Spleen (tissue), 11 donors: Measurements from ENCODE around the gene SH3RF3. TPM values are rescaled to one million over a fixed set of nuclear protein-coding genes. Genes with fewer than 3 reads are reported as not detected.
A peak's percentile ranks its signal among the peaks of the same experiment; 100 is the strongest.

Experiments
- DNase-seq: peaks from one replicate; pipeline ENCODE4 v3.0.0-alpha.2; 2020
- H3K27ac ChIP-seq, 8 donors: fragments of 200-600 bp; sonication (generic) in 7 of 8; 1 replicate in 4 of 8; 2 replicates in 4 of 8; pipeline versions ENCODE4 v1.5.0 to v1.8.0; 2016 to 2021; ENCODE audit warnings: inconsistent platforms in 4 of 8, mild to moderate bottlenecking in 4 of 8, moderate library complexity in 1 of 8
- H3K27me3 ChIP-seq, 7 donors: fragments of 200-600 bp; sonication (generic) in 6 of 7; replicated peaks in 1 of 7; 1 replicate in 4 of 7; 2 replicates in 3 of 7; pipeline versions ENCODE4 v1.5.0 to v1.8.0; 2016 to 2021; ENCODE audit warnings: inconsistent platforms in 3 of 7, mild to moderate bottlenecking in 1 of 7
- H3K36me3 ChIP-seq, 6 donors: fragments of 200-600 bp; sonication (generic) in 5 of 6; 1 replicate in 4 of 6; 2 replicates in 2 of 6; pipeline versions ENCODE4 v1.5.0 to v1.8.0; 2016 to 2021; ENCODE audit warnings: inconsistent platforms in 2 of 6
- H3K4me1 ChIP-seq, 6 donors: fragments of 200-600 bp; sonication (generic) in 5 of 6; 1 replicate in 3 of 6; 2 replicates in 3 of 6; pipeline versions ENCODE4 v1.5.0 to v1.8.0; 2016 to 2021; ENCODE audit warnings: inconsistent platforms in 3 of 6
- H3K4me3 ChIP-seq, 8 donors: fragments of 200-600 bp; sonication (generic) in 7 of 8; 1 replicate in 4 of 8; 2 replicates in 4 of 8; pipeline versions ENCODE4 v1.5.0 to v1.8.0; 2016 to 2021; ENCODE audit warnings: inconsistent platforms in 4 of 8, mild to moderate bottlenecking in 4 of 8, moderate library complexity in 2 of 8
- H3K9me3 ChIP-seq, 8 donors: fragments of 200-600 bp; sonication (generic) in 7 of 8; 1 replicate in 4 of 8; 2 replicates in 4 of 8; pipeline versions ENCODE4 v1.5.0 to v1.8.0; 2016 to 2021; ENCODE audit warnings: inconsistent platforms in 4 of 8
- POLR2A ChIP-seq, 3 donors: fragments of 450-650 bp; IDR thresholded peaks; one replicate each; pipeline ENCODE4 v1.5.1; 2017; ENCODE audit warnings: antibody characterized with exemption in 3 of 3, mild to moderate bottlenecking in 1 of 3
- POLR2AphosphoS5 ChIP-seq, 3 donors: sonication (generic); formaldehyde crosslinking; IDR thresholded peaks; one replicate each; pipeline ENCODE4 v1.5.1; 2017; ENCODE audit warnings: antibody characterized with exemption in 3 of 3
- WGBS, 5 donors: extraction: QIAGEN DNeasy Blood & Tissue Kit in 3 of 5; methylation state at CpG; one replicate each; pipeline versions ENCODE4 v1.1.5 to v1.1.7; 2013 to 2018; 5-methylcytosine and 5-hydroxymethylcytosine counted together
- intact Hi-C: fragments of 100-400 bp; cut with DNase I; formaldehyde crosslinking; loops from one replicate; pipeline ENCODE4 v1.15.0; 2023; ENCODE audit warnings: low total_unique reads
- polyA plus RNA-seq, 3 donors: library from polyadenylated mRNA; stranded (reverse); fragments of 200-250 nt; gene quantifications; one replicate each; pipeline ENCODE4 v1.2.1, GENCODE V29; 2013
- total RNA-seq, 7 donors: library from RNA; depleted of rRNA in 3 of 7; stranded (reverse); fragments of >200 nt in 3 of 7; fragmentation: NEBNext Ultra II Directional in 4 of 7; extraction: Animal tissue kit (Norgen Biotek cat#: 25700) in 4 of 7; gene quantifications; one replicate each; pipeline versions ENCODE4 v1.1.0 to v1.2.1, GENCODE V29; 2016 to 2021
- TF ChIP-seq, protein P1 (sequence below), 11 experiments: fragments of 200-600 bp in 7 of 11; fragments of 450-650 bp in 4 of 11; sonication (generic) in 4 of 11; IDR thresholded peaks in 8 of 11; conservative IDR thresholded peaks in 3 of 11; 1 replicate in 7 of 11; 2 replicates in 4 of 11; pipeline versions ENCODE4 v1.4.0 to v1.8.0; 2016 to 2021; ENCODE audit warnings: antibody characterized with exemption in 11 of 11, inconsistent platforms in 4 of 11, mild to moderate bottlenecking in 1 of 11
- donor health status: healthy with polysubstance abuse.
- donor health status: DM: no; HTN: no; CAD: no; lungs with moderate emphysema.
- donor health status: DM: no; HTN: no; CAD: no.
- donor health status: Bipolar disorder and iron deficiency.
- donor health status: healthy.
- donor health status: DM: no; HTN: no; CAD: no.
- donor health status: DM: yes; HTN: yes; CAD: no.

The SH3RF3 gene
- total and polyA plus RNA-seq, 10 donors = 1.3 to 7.6 (median 4.7) TPM

DNA sequence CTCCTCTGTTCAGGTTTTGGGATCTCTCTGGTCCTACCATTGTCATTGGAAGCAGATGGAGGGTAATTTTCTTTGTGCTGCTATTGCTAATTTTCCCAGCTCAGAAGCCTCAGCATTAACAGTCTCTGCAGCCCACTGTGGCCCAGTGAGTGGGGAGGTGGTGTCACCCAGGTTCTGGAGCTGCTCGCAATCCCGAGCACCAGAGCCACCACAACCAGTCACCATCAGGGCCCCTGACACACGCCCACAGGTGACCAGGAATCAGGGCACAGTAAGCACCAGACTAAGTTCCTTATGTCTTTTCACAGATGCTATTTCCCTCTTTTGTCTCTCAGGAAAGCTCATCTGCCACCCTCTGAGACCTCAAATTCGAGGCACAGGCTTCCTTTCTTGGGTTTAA lies 396.8 kb downstream of the SH3RF3 start:
- no peak overlapping the region for H3K27ac ChIP-seq
- TF ChIP-seq, protein P1, sequence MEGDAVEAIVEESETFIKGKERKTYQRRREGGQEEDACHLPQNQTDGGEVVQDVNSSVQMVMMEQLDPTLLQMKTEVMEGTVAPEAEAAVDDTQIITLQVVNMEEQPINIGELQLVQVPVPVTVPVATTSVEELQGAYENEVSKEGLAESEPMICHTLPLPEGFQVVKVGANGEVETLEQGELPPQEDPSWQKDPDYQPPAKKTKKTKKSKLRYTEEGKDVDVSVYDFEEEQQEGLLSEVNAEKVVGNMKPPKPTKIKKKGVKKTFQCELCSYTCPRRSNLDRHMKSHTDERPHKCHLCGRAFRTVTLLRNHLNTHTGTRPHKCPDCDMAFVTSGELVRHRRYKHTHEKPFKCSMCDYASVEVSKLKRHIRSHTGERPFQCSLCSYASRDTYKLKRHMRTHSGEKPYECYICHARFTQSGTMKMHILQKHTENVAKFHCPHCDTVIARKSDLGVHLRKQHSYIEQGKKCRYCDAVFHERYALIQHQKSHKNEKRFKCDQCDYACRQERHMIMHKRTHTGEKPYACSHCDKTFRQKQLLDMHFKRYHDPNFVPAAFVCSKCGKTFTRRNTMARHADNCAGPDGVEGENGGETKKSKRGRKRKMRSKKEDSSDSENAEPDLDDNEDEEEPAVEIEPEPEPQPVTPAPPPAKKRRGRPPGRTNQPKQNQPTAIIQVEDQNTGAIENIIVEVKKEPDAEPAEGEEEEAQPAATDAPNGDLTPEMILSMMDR (IDR thresholded peaks at IDR 0.05 in 8 of 11, conservative IDR thresholded peaks at IDR 0.05 in 3 of 11) = no peak
- no peaks in the 10 kb centered on the region for H3K4me1 ChIP-seq
- peak; percentile 25 for DNase-seq
- intact Hi-C loops = no loop called here
- 51 to 65% (median 60%) methylated on average over 4 of the region's 4 CpGs for WGBS, 5 donors
- no peak overlapping the region for H3K4me3 ChIP-seq
- H3K27me3 ChIP-seq = peaks cover 0 to 18% (median 0%) of the 10 kb centered on the region in 7 donors
- H3K36me3 ChIP-seq = no peaks in the 10 kb centered on the region
- no peaks in the 10 kb centered on the region for H3K9me3 ChIP-seq

DNA sequence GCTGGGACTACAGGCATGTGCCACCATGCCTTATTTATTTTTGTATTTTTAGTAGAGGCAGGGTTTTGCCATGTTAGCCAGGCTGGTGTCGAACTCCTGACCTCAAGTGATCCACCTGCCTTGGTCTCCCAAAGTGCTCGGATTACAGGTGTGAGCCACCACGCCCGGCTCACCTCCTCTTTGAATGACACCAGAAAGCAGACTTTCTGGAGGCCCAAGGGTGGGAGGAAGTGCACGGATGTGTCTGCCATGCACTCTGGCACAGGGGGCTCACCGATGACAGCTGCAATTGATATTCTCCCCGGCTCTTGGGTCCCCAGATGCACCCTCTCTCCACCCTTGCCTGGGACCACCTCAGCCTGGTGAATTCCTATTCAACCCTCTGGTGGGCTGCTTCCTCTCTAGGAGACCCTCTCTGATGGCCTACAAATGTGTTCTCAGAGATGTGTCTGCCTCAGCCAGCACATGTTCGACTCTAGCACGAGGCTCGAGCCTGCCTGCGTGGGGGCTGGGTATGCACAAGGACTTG lies 397.5 kb downstream of the SH3RF3 start:
- TF ChIP-seq, protein P1 (IDR thresholded peaks at IDR 0.05 in 8 of 11, conservative IDR thresholded peaks at IDR 0.05 in 3 of 11) = no peak
- TF ChIP-seq POLR2A (IDR thresholded peaks at IDR 0.05) (no peak), POLR2AphosphoS5 (IDR thresholded peaks at IDR 0.05) (no peak)
- peak; percentile 47 for DNase-seq
- Histone ChIP-seq H3K36me3 (no peaks in the 10 kb centered on the region), H3K27ac (no peak overlapping the region), H3K4me1 (no peaks in the 10 kb centered on the region), H3K27me3 (peaks cover 0 to 18% (median 0%) of the 10 kb centered on the region in 7 donors), H3K9me3 (no peaks in the 10 kb centered on the region), H3K4me3 (no peak overlapping the region)
- intact Hi-C loops = no loop called here
- WGBS, 5 donors = 87 to 94% (median 88%) methylated on average over 10 to 11 of the region's 11 CpGs

DNA sequence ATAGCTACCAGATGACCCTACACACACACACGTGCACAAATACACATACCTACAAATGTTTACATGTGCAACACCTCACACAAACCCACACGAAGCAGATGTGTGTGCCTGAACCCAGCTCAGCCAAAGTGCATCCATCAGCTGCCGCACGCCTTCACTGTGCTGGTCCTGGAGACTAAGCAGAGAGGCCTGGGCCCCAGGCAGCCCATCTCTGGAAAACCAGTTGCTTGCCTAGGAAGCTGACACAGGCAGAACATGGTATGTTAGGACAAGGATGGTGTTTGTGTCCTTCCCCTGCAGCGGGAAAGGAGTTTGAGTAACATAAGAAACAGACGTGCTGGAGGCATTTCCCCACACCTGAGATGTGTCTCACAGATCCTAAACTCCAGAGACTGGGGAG lies 398.1 kb downstream of the SH3RF3 start:
- peaks cover 0 to 18% (median 0%) of the 10 kb centered on the region in 7 donors for H3K27me3 ChIP-seq
- DNase-seq = peak; percentile 16
- 84 to 94% (median 93%) methylated on average over 6 of the region's 6 CpGs for WGBS, 5 donors

More for the DNA sequence above, 398.1 kb downstream of the SH3RF3 start:
- intact Hi-C loops = no loop called here
- Histone ChIP-seq H3K4me3 (no peak overlapping the region), H3K4me1 (no peaks in the 10 kb centered on the region), H3K9me3 (no peaks in the 10 kb centered on the region), H3K36me3 (no peaks in the 10 kb centered on the region), H3K27ac (no peak overlapping the region)
- TF ChIP-seq, protein P1 (IDR thresholded peaks at IDR 0.05 in 8 of 11, conservative IDR thresholded peaks at IDR 0.05 in 3 of 11) = no peak
- TF ChIP-seq POLR2A (IDR thresholded peaks at IDR 0.05) = no peak
- no peak for TF ChIP-seq POLR2AphosphoS5 (IDR thresholded peaks at IDR 0.05)
